ENCODE results near the gene HBG2.

HBG2 gene

DNA sequence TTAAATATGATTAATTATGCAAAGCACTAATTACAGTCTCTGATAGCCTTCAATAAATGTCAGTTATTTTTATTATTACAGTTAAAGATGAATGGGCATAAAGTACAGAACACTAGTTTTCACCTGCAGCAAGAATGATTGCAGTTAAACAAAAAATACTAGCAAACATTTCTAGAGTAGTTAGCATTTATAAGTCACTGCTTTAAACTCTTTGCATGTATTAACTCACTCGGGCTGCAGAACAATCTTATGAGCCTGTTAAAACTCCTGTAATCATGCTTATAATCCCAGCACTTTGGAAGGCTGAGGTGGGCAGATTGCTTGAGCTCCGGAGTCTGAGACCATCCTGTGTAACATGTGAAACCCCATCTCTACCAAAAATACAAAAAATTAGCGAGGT lies 32.3 kb upstream of the HBG2 start:
- TF ChIP-seq, protein P1, sequence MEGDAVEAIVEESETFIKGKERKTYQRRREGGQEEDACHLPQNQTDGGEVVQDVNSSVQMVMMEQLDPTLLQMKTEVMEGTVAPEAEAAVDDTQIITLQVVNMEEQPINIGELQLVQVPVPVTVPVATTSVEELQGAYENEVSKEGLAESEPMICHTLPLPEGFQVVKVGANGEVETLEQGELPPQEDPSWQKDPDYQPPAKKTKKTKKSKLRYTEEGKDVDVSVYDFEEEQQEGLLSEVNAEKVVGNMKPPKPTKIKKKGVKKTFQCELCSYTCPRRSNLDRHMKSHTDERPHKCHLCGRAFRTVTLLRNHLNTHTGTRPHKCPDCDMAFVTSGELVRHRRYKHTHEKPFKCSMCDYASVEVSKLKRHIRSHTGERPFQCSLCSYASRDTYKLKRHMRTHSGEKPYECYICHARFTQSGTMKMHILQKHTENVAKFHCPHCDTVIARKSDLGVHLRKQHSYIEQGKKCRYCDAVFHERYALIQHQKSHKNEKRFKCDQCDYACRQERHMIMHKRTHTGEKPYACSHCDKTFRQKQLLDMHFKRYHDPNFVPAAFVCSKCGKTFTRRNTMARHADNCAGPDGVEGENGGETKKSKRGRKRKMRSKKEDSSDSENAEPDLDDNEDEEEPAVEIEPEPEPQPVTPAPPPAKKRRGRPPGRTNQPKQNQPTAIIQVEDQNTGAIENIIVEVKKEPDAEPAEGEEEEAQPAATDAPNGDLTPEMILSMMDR (IDR thresholded peaks at IDR 0.05; ENCODE audit: control insufficient read depth, extremely low read depth, insufficient read depth): no peak
- no peak overlapping the region for H3K4me3 ChIP-seq (ENCODE audit: low read depth, low read length)
- DNase-seq (ENCODE audit: low read depth): no peak

DNA sequence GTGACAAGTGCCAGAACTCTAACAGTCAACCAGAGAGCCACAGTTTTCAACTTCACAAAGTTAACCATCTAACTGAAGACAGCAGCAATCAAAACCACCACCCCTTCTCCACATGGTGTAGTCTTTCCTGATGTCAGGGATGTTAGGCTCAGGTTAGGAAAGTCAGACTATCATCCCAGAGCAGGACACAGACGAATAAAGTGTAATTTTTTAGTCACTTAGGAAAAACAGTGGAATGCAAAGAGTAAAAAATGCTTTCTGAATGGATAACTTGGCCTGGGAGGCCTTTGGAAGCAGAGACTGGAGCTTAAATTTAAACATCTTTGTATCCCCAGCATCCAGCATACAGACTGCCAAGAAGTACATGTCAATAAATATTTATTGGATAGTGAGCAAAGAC lies 31.8 kb upstream of the HBG2 start:
- DNase-seq (ENCODE audit: low read depth): no peak
- no peak overlapping the region for H3K4me3 ChIP-seq (ENCODE audit: low read depth, low read length)
- TF ChIP-seq, protein P1 (IDR thresholded peaks at IDR 0.05; ENCODE audit: control insufficient read depth, extremely low read depth, insufficient read depth): no peak

DNA sequence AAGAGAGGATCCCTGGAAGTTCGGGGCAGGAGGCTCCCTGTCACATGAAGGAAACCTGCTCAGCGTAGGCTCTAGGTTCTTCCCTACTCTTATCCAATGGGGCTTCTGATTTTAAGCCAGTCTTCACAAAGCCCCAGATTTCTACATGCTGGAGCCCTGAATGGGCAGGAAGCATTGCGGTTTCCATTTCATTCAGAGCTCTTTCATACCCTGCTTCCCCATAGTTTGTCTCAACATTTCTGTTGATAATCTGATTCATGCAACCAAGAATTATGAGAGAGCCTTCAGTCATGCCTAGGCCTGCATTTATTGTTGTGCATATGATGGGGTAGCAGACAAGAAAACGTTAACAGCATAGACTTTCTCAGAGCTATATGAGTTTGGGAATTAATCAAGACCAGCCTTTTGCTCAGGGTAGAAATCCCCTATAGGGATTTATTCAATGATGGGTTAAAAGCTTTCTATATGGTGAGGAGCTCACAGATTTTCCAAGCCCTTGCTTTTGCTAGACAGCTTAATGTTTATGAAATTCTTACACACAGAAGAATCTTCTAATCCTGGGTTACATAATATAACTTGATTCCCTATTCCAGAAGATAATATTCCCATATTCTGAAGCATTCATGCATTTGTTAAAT lies 31.2 kb upstream of the HBG2 start:
- H3K4me3 ChIP-seq (ENCODE audit: low read depth, low read length): no peak overlapping the region
- TF ChIP-seq, protein P1 (IDR thresholded peaks at IDR 0.05; ENCODE audit: control insufficient read depth, extremely low read depth, insufficient read depth): no peak
- DNase-seq (ENCODE audit: low read depth): no peak

DNA sequence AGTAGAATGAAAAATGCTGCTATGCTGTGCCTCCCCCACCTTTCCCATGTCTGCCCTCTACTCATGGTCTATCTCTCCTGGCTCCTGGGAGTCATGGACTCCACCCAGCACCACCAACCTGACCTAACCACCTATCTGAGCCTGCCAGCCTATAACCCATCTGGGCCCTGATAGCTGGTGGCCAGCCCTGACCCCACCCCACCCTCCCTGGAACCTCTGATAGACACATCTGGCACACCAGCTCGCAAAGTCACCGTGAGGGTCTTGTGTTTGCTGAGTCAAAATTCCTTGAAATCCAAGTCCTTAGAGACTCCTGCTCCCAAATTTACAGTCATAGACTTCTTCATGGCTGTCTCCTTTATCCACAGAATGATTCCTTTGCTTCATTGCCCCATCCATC lies 30.1 kb upstream of the HBG2 start:
- TF ChIP-seq, protein P1 (IDR thresholded peaks at IDR 0.05; ENCODE audit: control insufficient read depth, extremely low read depth, insufficient read depth): no peak
- DNase-seq (ENCODE audit: low read depth): no peak
- H3K4me3 ChIP-seq (ENCODE audit: low read depth, low read length): no peak overlapping the region

DNA sequence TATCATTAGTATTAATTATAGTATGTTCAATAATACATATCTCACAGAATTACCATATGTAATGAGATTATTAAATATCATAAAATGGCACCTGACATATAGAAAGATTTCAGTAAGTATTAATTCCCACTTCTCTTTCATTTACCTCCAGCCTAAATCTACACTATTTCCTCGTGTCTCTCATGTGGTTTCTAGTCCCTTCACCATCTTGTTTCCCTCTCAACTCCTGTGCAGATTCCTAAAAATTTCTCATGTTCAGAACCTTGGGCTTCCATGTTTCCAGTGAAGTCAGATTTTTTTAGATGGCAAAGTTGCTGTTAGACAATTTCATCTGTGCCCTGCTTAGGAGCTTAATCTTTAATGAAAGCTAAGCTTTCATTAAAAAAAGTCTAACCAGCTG lies 29.3 kb upstream of the HBG2 start:
- no peak overlapping the region for H3K4me3 ChIP-seq (ENCODE audit: low read depth, low read length)
- TF ChIP-seq, protein P1 (IDR thresholded peaks at IDR 0.05; ENCODE audit: control insufficient read depth, extremely low read depth, insufficient read depth): no peak
- no peak for DNase-seq (ENCODE audit: low read depth)

DNA sequence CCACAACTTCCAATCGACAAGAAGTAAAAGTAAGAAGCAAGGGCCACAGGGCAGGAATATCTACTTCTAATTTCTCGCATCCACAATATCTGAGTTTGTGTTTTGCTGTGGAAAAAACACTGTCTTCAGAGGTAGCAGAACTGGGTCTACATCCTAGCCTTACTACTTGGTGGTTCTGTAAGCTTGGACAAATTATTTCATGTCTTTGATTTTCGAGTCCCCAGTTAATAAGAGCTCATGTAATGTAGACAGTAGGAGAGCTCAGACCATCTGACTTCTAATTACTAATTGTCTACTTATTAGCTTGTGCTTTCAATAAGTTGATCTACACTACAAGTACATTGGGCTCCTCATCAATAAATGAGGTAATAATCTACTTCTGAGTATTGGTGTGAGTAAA lies 28.5 kb upstream of the HBG2 start:
- TF ChIP-seq, protein P1 (IDR thresholded peaks at IDR 0.05; ENCODE audit: control insufficient read depth, extremely low read depth, insufficient read depth): no peak
- DNase-seq (ENCODE audit: low read depth): no peak
- H3K4me3 ChIP-seq (ENCODE audit: low read depth, low read length): no peak overlapping the region

DNA sequence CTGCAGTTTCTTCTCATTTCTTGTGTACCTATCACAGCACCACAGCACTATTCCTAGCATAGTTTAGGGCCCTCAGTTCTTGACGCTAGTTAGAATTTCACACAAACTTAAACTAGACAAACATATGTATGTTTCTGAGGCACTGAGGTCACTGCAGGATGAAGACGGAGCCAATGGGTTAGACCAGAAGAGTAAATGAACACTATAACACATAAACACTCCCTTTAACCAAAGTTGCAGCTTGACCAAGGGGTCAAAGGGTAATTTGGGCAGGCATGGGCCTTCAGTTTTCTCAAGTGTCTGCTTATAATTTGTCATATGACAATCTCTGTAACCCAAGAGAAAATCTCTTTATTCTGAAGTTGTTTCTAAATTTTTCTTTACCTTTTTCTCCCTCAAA lies 28.0 kb upstream of the HBG2 start:
- TF ChIP-seq, protein P1 (IDR thresholded peaks at IDR 0.05; ENCODE audit: control insufficient read depth, extremely low read depth, insufficient read depth): no peak
- no peak for DNase-seq (ENCODE audit: low read depth)
- no peak overlapping the region for H3K4me3 ChIP-seq (ENCODE audit: low read depth, low read length)
